K562 (cell line): ENCODE data around the gene ODAM. TPM values are rescaled to one million over a fixed set of nuclear protein-coding genes. Genes with fewer than 3 reads are reported as not detected.

Experiments used
- ATAC-seq: fragments of 200-7000 bp; cut with Tn5 transposase; 3 replicates; pipeline ENCODE4 v1.9.1; 2020; ENCODE audit warnings: moderate library complexity
- BruUV-seq: library from RNA; stranded (reverse); fragments of 400-500 nt; replicated peaks from 2 replicates; lab custom pipeline; 2021; lab: Mats Ljungman, UMichigan
- CTCF ChIA-PET: fragments of 300-600 bp; formaldehyde crosslinking; extraction: SDS; loops from one replicate; lab custom pipeline; 2021; ENCODE audit warnings: low intra/inter-chr PET ratio; lab: Yijun Ruan, JAX
- POLR2A ChIA-PET: fragments of 300-600, 350-650 bp; sonication (Branson Sonifier 250); formaldehyde crosslinking; extraction: SDS; loops from one replicate; lab custom pipeline; 2021; ENCODE audit warnings: antibody characterized with exemption, inconsistent platforms; lab: Yijun Ruan, JAX
- DNase-seq, 4 experiments: peaks; one replicate each; pipeline versions ENCODE4 v3.0.0 to v3.0.0-alpha.2; 2011 to 2018; ENCODE audit warnings: low spot score in 3 of 4, mixed read lengths in 3 of 4; ENCODE audit errors: extremely low read depth in 1 of 4
- FAIRE-seq: peaks from 2 replicates; lab custom pipeline; 2011; peaks lifted over from hg19 to GRCh38; lab: Jason Lieb, UNC
- H2AFZ ChIP-seq: 2 replicates; pipeline ENCODE4 v1.6.0; 2011; ENCODE audit warnings: low read depth, low read length, control low read depth, inconsistent platforms
- H3K27ac ChIP-seq: fragments of 200-600 bp; 3 replicates; pipeline ENCODE4 v1.8.0; 2011; ENCODE audit warnings: low read depth, mild to moderate bottlenecking, control low read depth, inconsistent platforms, low read length, moderate library complexity, mixed read lengths; ENCODE audit errors: extremely low read depth
- H3K27me3 ChIP-seq, 2 experiments: fragments of 300-600 bp in 1 of 2; 2 replicates in 1 of 2; 3 replicates in 1 of 2; pipeline versions ENCODE4 v1.6.0 to v1.8.0; 2011; ENCODE audit warnings: inconsistent platforms in 2 of 2, low read length in 2 of 2, mild to moderate bottlenecking in 1 of 2, mixed read lengths in 1 of 2, moderate library complexity in 1 of 2; ENCODE audit not compliant: control insufficient read depth in 2 of 2, insufficient read depth in 2 of 2
- H3K36me3 ChIP-seq: fragments of 300-600 bp; 3 replicates; pipeline ENCODE4 v1.8.0; 2011; ENCODE audit warnings: mild to moderate bottlenecking, low read length, inconsistent platforms; ENCODE audit not compliant: control insufficient read depth, insufficient read depth
- H3K4me1 ChIP-seq, 2 experiments: fragments of 200-600 bp in 1 of 2; replicated peaks in 1 of 2; 2 replicates in 1 of 2; 3 replicates in 1 of 2; pipeline versions ENCODE4 v1.5.1 to v1.8.0; 2011; ENCODE audit warnings: inconsistent platforms in 2 of 2, low read length in 2 of 2, mild to moderate bottlenecking in 1 of 2, mixed read lengths in 1 of 2, moderate library complexity in 1 of 2; ENCODE audit not compliant: control insufficient read depth in 2 of 2, insufficient read depth in 2 of 2
- H3K4me2 ChIP-seq: 2 replicates; pipeline ENCODE4 v1.6.1; 2011; ENCODE audit warnings: low read length, control low read depth, inconsistent platforms, mixed read lengths; ENCODE audit not compliant: insufficient read depth
- H3K4me3 ChIP-seq: fragments of 200-600 bp; sonication (generic), shearing (Covaris generic); 2 replicates; pipeline ENCODE4 v1.5.1; 2016; ENCODE audit warnings: control low read depth, inconsistent platforms
- H3K79me2 ChIP-seq: fragments of 200-600 bp; 3 replicates; pipeline ENCODE4 v1.8.0; 2011; ENCODE audit warnings: low read length, inconsistent platforms; ENCODE audit not compliant: control insufficient read depth, insufficient read depth
- H3K9ac ChIP-seq, 2 experiments: 2 replicates each; pipeline versions ENCODE4 v1.6.0 to v1.6.1; 2011; ENCODE audit warnings: low read depth in 2 of 2, low read length in 2 of 2, control low read depth in 1 of 2, inconsistent platforms in 1 of 2, mild to moderate bottlenecking in 1 of 2, mixed read lengths in 1 of 2; ENCODE audit not compliant: insufficient read depth in 1 of 2
- H3K9me1 ChIP-seq: one replicate; pipeline ENCODE4 v1.6.0; 2011; ENCODE audit warnings: inconsistent platforms, mild to moderate bottlenecking, low read length, moderate library complexity; ENCODE audit not compliant: control insufficient read depth, insufficient read depth
- H3K9me3 ChIP-seq: replicated peaks from 2 replicates; pipeline ENCODE4 v1.5.1; 2011; ENCODE audit warnings: low read depth, low read length, inconsistent platforms; ENCODE audit not compliant: control insufficient read depth, insufficient read depth
- H4K20me1 ChIP-seq: replicated peaks from 2 replicates; pipeline ENCODE4 v1.6.1; 2011; ENCODE audit warnings: low read length, inconsistent platforms, mixed read lengths; ENCODE audit not compliant: control insufficient read depth, insufficient read depth
- BCL6 ChIP-seq: fragments of 250-450 bp; sonication (Bioruptor Pico); IDR thresholded peaks from 2 replicates; pipeline ENCODE4 v1.4.0; 2020
- HMG20B ChIP-seq: fragments of 250-450 bp; sonication (Bioruptor Pico); IDR thresholded peaks from 2 replicates; pipeline ENCODE4 v1.5.0; 2021; ENCODE audit warnings: mild to moderate bottlenecking
- JUNB ChIP-seq: fragments of 450-650 bp; formaldehyde crosslinking; conservative IDR thresholded peaks from 2 replicates; pipeline ENCODE4 v1.4.0; 2020; ENCODE audit warnings: mild to moderate bottlenecking
- MGA ChIP-seq: fragments of 450-650 bp; IDR thresholded peaks from 2 replicates; pipeline ENCODE4 v1.6.1; 2016; ENCODE audit warnings: mild to moderate bottlenecking, moderate library complexity
- SRSF1 ChIP-seq: fragments of 200-400 bp; formaldehyde crosslinking; IDR thresholded peaks from 2 replicates; pipeline ENCODE4 v1.6.1; 2017; ENCODE audit warnings: mild to moderate bottlenecking, low read depth, low read length, moderate library complexity
- ZBTB8A ChIP-seq: fragments of 450-650 bp; IDR thresholded peaks from 2 replicates; pipeline ENCODE4 v1.6.1; 2018; ENCODE audit warnings: mild to moderate bottlenecking, moderate library complexity; ENCODE audit not compliant: partially characterized antibody
- ZNF274 ChIP-seq: IDR thresholded peaks from 2 replicates; pipeline ENCODE4 v1.6.1; 2011; ENCODE audit warnings: low read depth, mild to moderate bottlenecking, low read length, moderate library complexity, borderline replicate concordance
- WGBS: fragments of 100-300 bp; shearing (Covaris generic); methylation state at CpG from one replicate; pipeline ENCODE4 v1.1.6; 2016; ENCODE audit warnings: low coverage, mixed read lengths; ENCODE audit not compliant: insufficient coverage; ENCODE audit errors: missing lambda C conversion rate; 5-methylcytosine and 5-hydroxymethylcytosine counted together
- in situ Hi-C: fragments of 300-500 bp; cut with MboI; formaldehyde crosslinking; loops from 4 replicates; pipeline ENCODE4 v1.15.0; 2018; ENCODE audit warnings: inconsistent platforms, mixed read lengths
- intact Hi-C: fragments of 100-400 bp; cut with micrococcal nuclease; formaldehyde crosslinking; loops from 2 replicates; pipeline ENCODE4 v1.14.2; 2022
- polyA plus RNA-seq, 8 experiments: library from polyadenylated mRNA; depleted of rRNA in 4 of 8; stranded (reverse) in 5 of 8; unstranded in 3 of 8; fragments of >200 nt; fragmentation: Nextera tagmentation in 2 of 8; fragmentation: Illumina TruSeq in 1 of 8; extraction: Ambion mirVana in 2 of 8; extraction: Trizol in 1 of 8; gene quantifications; 2 replicates each; pipeline versions ENCODE4 v1.2.1 to v1.2.3, GENCODE V29; 2011 to 2014; ENCODE audit warnings: inconsistent platforms in 1 of 8, missing spikeins in 1 of 8
- total RNA-seq, 7 experiments: library from RNA; depleted of rRNA in 6 of 7; stranded (reverse); fragments of >200 nt in 6 of 7; fragmentation: Illumina TruSeq in 2 of 7; extraction: Trizol in 2 of 7; gene quantifications; 2 replicates each; pipeline versions ENCODE4 v1.2.1 to v1.2.3, GENCODE V29; 2011 to 2021; ENCODE audit warnings: low replicate concordance in 1 of 7

The ODAM gene
- total and polyA plus RNA-seq, 9 of the 15 experiments (the other 6 are each of a cell fraction or from before 2014, with no cell fraction given) = not detected

DNA sequence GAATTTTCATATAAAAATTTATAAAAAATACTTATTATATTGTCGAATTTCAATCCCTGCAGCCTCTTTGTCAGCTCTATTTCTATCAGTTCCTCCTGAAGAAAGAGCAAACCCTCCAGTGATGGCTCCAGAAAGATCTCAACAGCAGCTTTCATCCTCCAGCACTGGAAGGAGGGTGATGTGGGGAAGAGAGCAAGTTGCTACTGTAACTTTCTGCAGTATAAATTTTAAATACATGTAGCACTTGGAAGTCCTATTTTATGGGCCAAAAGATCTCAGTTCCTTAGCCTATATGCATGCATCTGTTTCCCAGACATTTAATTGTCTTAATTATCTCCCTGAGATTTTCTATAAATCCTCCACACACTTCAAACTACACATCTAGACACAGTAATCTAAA is 13.7 kb upstream of the ODAM start:
- BruUV-seq = no TSS peak
- no peaks in the 10 kb centered on the region for H4K20me1 ChIP-seq
- no peak overlapping the region for H3K9ac ChIP-seq
- no peak overlapping the region for H2AFZ ChIP-seq
- H3K79me2 ChIP-seq = no peaks in the 10 kb centered on the region
- in situ Hi-C loops (no loop called here), intact Hi-C loops (no loop called here)
- no peaks in the 10 kb centered on the region for H3K4me1 ChIP-seq
- no peaks in the 10 kb centered on the region for H3K27me3 ChIP-seq
- 0% methylated on average over 1 of the region's 1 CpG for WGBS
- no peak overlapping the region for H3K27ac ChIP-seq
- no peak for DNase-seq
- no peak for FAIRE-seq
- POLR2A ChIA-PET = no interaction called here
- CTCF ChIA-PET = no interaction called here
- H3K4me3 ChIP-seq = no peak overlapping the region
- TF ChIP-seq SRSF1 = no peak
- no peak for TF ChIP-seq ZNF274
- no peak for TF ChIP-seq ZBTB8A
- TF ChIP-seq BCL6 = no peak
- no peak for TF ChIP-seq HMG20B
- TF ChIP-seq JUNB = no peak
- no peak for TF ChIP-seq MGA
- H3K9me1 ChIP-seq = no peaks in the 10 kb centered on the region
- no peak for ATAC-seq
- H3K9me3 ChIP-seq = no peaks in the 10 kb centered on the region
- no peak overlapping the region for H3K4me2 ChIP-seq
- H3K36me3 ChIP-seq = no peaks in the 10 kb centered on the region
